ENCODE results near the gene SMIM27. TPM values are rescaled to one million over a fixed set of nuclear protein-coding genes. Genes with fewer than 3 reads are reported as not detected.
"Not testable (repeated sequence)": the region's sequence is repeated elsewhere in the genome, so short reads cannot be mapped to it uniquely, and the experiment has no call there.

SMIM27 gene
- total RNA-seq, 2 donors from 2014 or later, result 14.0 to 18.4 TPM

DNA sequence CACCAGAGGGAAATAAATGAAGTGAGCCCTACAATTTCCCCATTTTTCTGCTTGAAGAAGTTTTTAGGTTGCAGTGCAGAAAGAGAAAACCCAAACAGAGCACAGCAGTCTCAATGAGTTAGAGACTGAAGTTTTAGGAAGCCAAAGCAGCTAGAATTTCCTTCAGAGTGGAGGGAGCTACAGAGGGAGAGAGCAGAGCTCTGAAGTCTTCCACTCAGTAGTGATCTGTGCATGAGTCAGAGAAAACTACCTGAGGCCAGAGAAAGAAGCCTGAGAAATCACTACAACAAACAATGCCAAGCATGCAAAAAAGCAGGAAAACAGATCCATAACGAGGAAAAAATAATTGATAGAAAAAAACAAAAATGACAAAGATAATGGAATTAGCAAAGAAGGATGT is 38.8 kb downstream of the SMIM27 start:
- Mint-ChIP-seq H3K9me3 (peaks cover under 1% of the 10 kb centered on the region), H3K4me3 (no peak overlapping the region), H3K36me3 (ENCODE audit: low read depth) (no peaks in the 10 kb centered on the region), H3K27me3 (ENCODE audit: insufficient read depth) (peaks cover under 1% of the 10 kb centered on the region), H3K27ac (no peak overlapping the region), H3K4me1 (peaks cover 3% of the 10 kb centered on the region)
- Histone ChIP-seq H3K4me1 (ENCODE audit: control insufficient read depth, insufficient read depth, low read length) (no peaks in the 10 kb centered on the region), H3K9me3 (ENCODE audit: control insufficient read depth, low read length) (peaks cover 5% of the 10 kb centered on the region), H3K27ac (ENCODE audit: low read depth, low read length) (no peak overlapping the region), H3K27me3 (ENCODE audit: control insufficient read depth, insufficient read depth, low read length, poor library complexity, severe bottlenecking) (no peaks in the 10 kb centered on the region), H3K36me3 (ENCODE audit: control insufficient read depth, insufficient read depth, low read length) (no peaks in the 10 kb centered on the region), H3K4me3 (ENCODE audit: low read length) (no peak overlapping the region), H3K9ac (ENCODE audit: extremely low read depth, low read length, poor library complexity, severe bottlenecking) (no peak overlapping the region)
- 67% methylated on average over 1 of the region's 1 CpG; no CpG with 5 or more reads in 1 of the 2 experiments for WGBS, 2 experiments (ENCODE audit: insufficient coverage in 1 of 2, insufficient read length in 1 of 2)
- no peak for DNase-seq
- TF ChIP-seq, protein P1, sequence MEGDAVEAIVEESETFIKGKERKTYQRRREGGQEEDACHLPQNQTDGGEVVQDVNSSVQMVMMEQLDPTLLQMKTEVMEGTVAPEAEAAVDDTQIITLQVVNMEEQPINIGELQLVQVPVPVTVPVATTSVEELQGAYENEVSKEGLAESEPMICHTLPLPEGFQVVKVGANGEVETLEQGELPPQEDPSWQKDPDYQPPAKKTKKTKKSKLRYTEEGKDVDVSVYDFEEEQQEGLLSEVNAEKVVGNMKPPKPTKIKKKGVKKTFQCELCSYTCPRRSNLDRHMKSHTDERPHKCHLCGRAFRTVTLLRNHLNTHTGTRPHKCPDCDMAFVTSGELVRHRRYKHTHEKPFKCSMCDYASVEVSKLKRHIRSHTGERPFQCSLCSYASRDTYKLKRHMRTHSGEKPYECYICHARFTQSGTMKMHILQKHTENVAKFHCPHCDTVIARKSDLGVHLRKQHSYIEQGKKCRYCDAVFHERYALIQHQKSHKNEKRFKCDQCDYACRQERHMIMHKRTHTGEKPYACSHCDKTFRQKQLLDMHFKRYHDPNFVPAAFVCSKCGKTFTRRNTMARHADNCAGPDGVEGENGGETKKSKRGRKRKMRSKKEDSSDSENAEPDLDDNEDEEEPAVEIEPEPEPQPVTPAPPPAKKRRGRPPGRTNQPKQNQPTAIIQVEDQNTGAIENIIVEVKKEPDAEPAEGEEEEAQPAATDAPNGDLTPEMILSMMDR (conservative IDR thresholded peaks at IDR 0.05), result no peak

DNA sequence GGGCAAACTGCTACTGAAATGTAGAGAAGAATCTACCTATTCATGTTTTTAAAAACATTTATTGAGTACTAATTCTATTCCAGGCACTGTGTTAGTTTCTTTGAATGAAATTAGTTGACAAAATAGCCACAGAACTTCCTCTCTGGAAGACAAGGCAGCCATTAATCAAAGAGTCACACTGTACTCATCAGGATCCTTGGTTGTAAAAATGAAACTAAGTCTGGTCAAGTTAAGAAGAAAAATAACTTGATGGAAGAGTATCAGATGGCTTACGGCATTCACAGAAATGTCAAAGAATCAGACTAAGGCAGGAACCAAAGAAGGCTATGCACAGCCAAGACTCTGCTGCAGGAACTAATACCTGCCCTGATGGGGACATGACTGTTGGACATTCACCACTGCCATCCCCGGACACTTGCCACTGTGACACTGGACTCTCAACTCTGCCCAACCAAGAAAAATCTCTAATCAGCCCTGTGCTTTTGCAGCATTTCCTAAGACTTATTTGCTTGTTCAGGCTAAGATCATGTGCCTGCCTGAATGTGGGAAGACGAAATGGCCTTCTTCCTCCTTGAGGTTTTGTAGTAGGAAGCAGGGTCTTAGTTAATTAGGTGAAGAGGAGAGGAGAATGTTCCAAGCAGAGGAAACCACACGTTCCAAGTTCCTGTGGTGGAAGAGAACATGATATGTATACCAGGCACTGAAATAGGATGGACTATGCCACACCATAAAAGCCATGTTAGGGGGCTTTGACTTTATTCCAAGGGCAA is 44.2 kb downstream of the SMIM27 start:
- WGBS, 2 experiments (ENCODE audit: insufficient coverage in 1 of 2, insufficient read length in 1 of 2), result 85 to 89% methylated on average over 3 to 4 of the region's 4 CpGs
- no peaks in the 10 kb centered on the region for H3K36me3 Mint-ChIP-seq (ENCODE audit: low read depth)
- Histone ChIP-seq H3K9ac (ENCODE audit: extremely low read depth, low read length, poor library complexity, severe bottlenecking) (no peak overlapping the region), H3K27me3 (ENCODE audit: control insufficient read depth, insufficient read depth, low read length, poor library complexity, severe bottlenecking) (peaks cover 9% of the 10 kb centered on the region), H3K9me3 (ENCODE audit: control insufficient read depth, low read length) (no peaks in the 10 kb centered on the region), H3K4me1 (ENCODE audit: control insufficient read depth, insufficient read depth, low read length) (no peaks in the 10 kb centered on the region), H3K4me3 (ENCODE audit: low read length) (no peak overlapping the region), H3K36me3 (ENCODE audit: control insufficient read depth, insufficient read depth, low read length) (no peaks in the 10 kb centered on the region), H3K27ac (ENCODE audit: low read depth, low read length) (no peak overlapping the region)
- TF ChIP-seq, protein P1 (conservative IDR thresholded peaks at IDR 0.05), result no peak
- peaks cover 2% of the 10 kb centered on the region for H3K27me3 Mint-ChIP-seq (ENCODE audit: insufficient read depth)
- no peak for DNase-seq
- no peak overlapping the region for H3K4me3 Mint-ChIP-seq
- peaks cover 3% of the 10 kb centered on the region for H3K4me1 Mint-ChIP-seq
- no peak overlapping the region for H3K27ac Mint-ChIP-seq
- no peaks in the 10 kb centered on the region for H3K9me3 Mint-ChIP-seq

DNA sequence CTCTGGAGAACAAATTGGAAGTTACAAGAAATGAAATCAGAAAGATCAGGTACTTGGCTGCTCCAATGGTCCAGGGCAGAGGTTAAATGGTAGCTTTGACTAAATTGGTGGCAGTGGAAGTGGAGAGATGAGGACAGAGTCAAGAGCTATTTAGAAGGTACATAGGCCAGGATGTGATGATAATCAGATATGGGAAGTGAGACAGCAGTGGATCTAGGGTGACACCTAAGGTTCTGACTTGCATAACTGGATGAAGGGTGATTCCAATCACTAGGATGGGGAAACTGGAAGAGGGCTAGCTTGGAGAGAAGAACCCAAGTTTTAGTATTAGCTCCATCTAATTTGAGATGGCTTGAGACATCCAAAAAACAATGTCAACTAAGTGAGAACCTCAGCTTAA is 44.8 kb downstream of the SMIM27 start:
- H3K4me3 ChIP-seq (ENCODE audit: low read length), result no peak overlapping the region
- H3K9ac ChIP-seq (ENCODE audit: extremely low read depth, low read length, poor library complexity, severe bottlenecking), result no peak overlapping the region
- Mint-ChIP-seq H3K27ac (no peak overlapping the region), H3K9me3 (no peaks in the 10 kb centered on the region), H3K27me3 (ENCODE audit: insufficient read depth) (peaks cover 4% of the 10 kb centered on the region), H3K4me1 (peaks cover 3% of the 10 kb centered on the region), H3K36me3 (ENCODE audit: low read depth) (no peaks in the 10 kb centered on the region), H3K4me3 (no peak overlapping the region)
- H3K27ac ChIP-seq (ENCODE audit: low read depth, low read length), result no peak overlapping the region
- H3K9me3 ChIP-seq (ENCODE audit: control insufficient read depth, low read length), result no peaks in the 10 kb centered on the region
- H3K36me3 ChIP-seq (ENCODE audit: control insufficient read depth, insufficient read depth, low read length), result no peaks in the 10 kb centered on the region
- TF ChIP-seq, protein P1 (conservative IDR thresholded peaks at IDR 0.05), result no peak
- H3K27me3 ChIP-seq (ENCODE audit: control insufficient read depth, insufficient read depth, low read length, poor library complexity, severe bottlenecking), result peaks cover 11% of the 10 kb centered on the region
- H3K4me1 ChIP-seq (ENCODE audit: control insufficient read depth, insufficient read depth, low read length), result no peaks in the 10 kb centered on the region
- DNase-seq, result no peak

DNA sequence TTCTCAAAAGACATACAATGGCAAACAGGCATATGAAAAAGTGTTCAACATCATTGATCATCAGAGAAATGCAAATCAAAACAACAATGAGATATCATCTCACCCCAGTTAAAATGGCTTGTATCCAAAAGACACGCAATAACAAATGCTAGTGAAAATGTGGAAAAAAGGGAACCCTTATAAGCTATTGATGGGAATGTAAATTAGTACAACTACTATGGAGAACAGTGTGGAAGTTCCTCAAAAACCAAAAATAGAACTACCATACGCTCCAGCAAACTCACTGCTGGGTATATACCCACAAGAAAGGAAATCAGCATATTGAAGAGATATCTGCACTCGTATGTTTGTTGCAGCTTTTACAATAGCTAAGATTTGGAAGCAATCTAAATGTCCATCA is 46.9 kb downstream of the SMIM27 start:
- 80 to 88% methylated on average over 1 to 3 of the region's 3 CpGs for WGBS, 2 experiments (ENCODE audit: insufficient coverage in 1 of 2, insufficient read length in 1 of 2)
- not testable (repeated sequence) for H3K9me3 Mint-ChIP-seq; H3K4me3 ChIP-seq (ENCODE audit: low read length); H3K27ac Mint-ChIP-seq; H3K4me1 Mint-ChIP-seq; H3K36me3 Mint-ChIP-seq (ENCODE audit: low read depth); H3K4me1 ChIP-seq (ENCODE audit: control insufficient read depth, insufficient read depth, low read length); DNase-seq; H3K4me3 Mint-ChIP-seq; H3K27me3 Mint-ChIP-seq (ENCODE audit: insufficient read depth); H3K9me3 ChIP-seq (ENCODE audit: control insufficient read depth, low read length); H3K36me3 ChIP-seq (ENCODE audit: control insufficient read depth, insufficient read depth, low read length); H3K27ac ChIP-seq (ENCODE audit: low read depth, low read length); H3K9ac ChIP-seq (ENCODE audit: extremely low read depth, low read length, poor library complexity, severe bottlenecking)
- H3K27me3 ChIP-seq (ENCODE audit: control insufficient read depth, insufficient read depth, low read length, poor library complexity, severe bottlenecking), result peaks cover 11% of the 10 kb centered on the region
